ENCODE measurements around the gene DGKK. TPM values are rescaled to one million over a fixed set of nuclear protein-coding genes. Genes with fewer than 3 reads are reported as not detected.
"Not testable (repeated sequence)": the region's sequence is repeated elsewhere in the genome, so short reads cannot be mapped to it uniquely, and the experiment has no call there.

The DGKK gene
- total RNA-seq, 1 experiment from 2014 or later = 1.6 TPM

DNA sequence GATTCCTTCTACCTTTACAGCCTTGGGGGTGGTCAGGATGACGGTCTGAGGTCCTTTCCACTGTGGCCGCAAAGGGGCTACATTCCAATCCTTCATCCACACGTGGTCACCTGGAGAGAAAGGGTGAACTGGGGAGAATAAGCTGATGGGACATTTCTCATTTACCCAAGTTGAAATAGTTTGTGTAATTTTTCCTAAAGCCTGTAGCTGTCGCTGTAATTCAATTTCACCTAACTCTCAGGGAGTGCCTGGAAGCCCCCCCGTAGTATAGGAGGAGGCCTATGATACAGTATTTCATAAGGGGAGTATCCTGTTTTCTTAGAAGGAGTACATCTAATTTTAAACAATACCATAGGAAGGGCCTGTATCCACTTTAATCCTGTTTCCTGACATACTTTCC, 138.0 kb downstream of the DGKK start:
- not testable (repeated sequence) for DNase-seq
- no CpG with 5 or more reads among the region's 5 CpGs for WGBS (ENCODE audit: extremely low coverage, insufficient read length, low lambda C conversion rate)
- H3K9me3 Mint-ChIP-seq = peaks cover 59 to 72% of the 10 kb centered on the region in 2 experiments

More for the DNA sequence above, 138.0 kb downstream of the DGKK start:
- H3K79me2 ChIP-seq (ENCODE audit: insufficient read depth, low read length); H3K27ac ChIP-seq (ENCODE audit: insufficient read length, low read depth, low read length); H2BK15ac ChIP-seq (ENCODE audit: low read depth, low read length); H3K79me1 ChIP-seq (ENCODE audit: insufficient read depth, low read depth, low read length, poor library complexity, severe bottlenecking); H2BK5ac ChIP-seq (ENCODE audit: insufficient read length, low read length); H3K36me3 Mint-ChIP-seq (ENCODE audit: insufficient read depth in 1 of 3, low read depth in 3 of 3); H3K27me3 Mint-ChIP-seq (ENCODE audit: low read depth); H3T11ph ChIP-seq (ENCODE audit: low read length); H2AK5ac ChIP-seq (ENCODE audit: insufficient read length, low read length); H3K9ac ChIP-seq (ENCODE audit: extremely low read depth, insufficient read length, low read length); H2BK20ac ChIP-seq (ENCODE audit: low read depth, low read length, poor library complexity, severe bottlenecking); H2BK12ac ChIP-seq (ENCODE audit: insufficient read length, low read depth, low read length); H4K8ac ChIP-seq (replicated peaks; ENCODE audit: insufficient read length, low read depth, low read length); H3K4me2 ChIP-seq (ENCODE audit: insufficient read depth, insufficient read length, low read length); H3K4ac ChIP-seq (ENCODE audit: low read depth, low read length); H3K4me1 ChIP-seq (ENCODE audit: insufficient read depth, low read length); H4K91ac ChIP-seq (ENCODE audit: insufficient read length, low read depth, low read length); H4K5ac ChIP-seq (ENCODE audit: insufficient read length, low read depth, low read length); H4K20me1 ChIP-seq (ENCODE audit: control insufficient read depth, insufficient read depth, insufficient read length); H3K23me2 ChIP-seq (ENCODE audit: insufficient read length, low read depth, low read length, poor library complexity, severe bottlenecking); H3K4me3 Mint-ChIP-seq; H3K18ac ChIP-seq (ENCODE audit: insufficient read length, low read depth, low read length); H2AFZ ChIP-seq (ENCODE audit: low read length); H3K56ac ChIP-seq (ENCODE audit: insufficient read length, low read depth, low read length); H3K4me1 Mint-ChIP-seq; H3K14ac ChIP-seq (ENCODE audit: insufficient read depth, low read length); H3K27ac Mint-ChIP-seq; H3K9me3 ChIP-seq (ENCODE audit: control insufficient read depth, low read depth, low read length); H3K23ac ChIP-seq (ENCODE audit: insufficient read length, low read depth, low read length); H3K27me3 ChIP-seq (ENCODE audit: insufficient read depth, low read length); H2BK120ac ChIP-seq (ENCODE audit: low read depth, low read length, poor library complexity, severe bottlenecking): not testable (repeated sequence)
- TF ChIP-seq, protein P1, sequence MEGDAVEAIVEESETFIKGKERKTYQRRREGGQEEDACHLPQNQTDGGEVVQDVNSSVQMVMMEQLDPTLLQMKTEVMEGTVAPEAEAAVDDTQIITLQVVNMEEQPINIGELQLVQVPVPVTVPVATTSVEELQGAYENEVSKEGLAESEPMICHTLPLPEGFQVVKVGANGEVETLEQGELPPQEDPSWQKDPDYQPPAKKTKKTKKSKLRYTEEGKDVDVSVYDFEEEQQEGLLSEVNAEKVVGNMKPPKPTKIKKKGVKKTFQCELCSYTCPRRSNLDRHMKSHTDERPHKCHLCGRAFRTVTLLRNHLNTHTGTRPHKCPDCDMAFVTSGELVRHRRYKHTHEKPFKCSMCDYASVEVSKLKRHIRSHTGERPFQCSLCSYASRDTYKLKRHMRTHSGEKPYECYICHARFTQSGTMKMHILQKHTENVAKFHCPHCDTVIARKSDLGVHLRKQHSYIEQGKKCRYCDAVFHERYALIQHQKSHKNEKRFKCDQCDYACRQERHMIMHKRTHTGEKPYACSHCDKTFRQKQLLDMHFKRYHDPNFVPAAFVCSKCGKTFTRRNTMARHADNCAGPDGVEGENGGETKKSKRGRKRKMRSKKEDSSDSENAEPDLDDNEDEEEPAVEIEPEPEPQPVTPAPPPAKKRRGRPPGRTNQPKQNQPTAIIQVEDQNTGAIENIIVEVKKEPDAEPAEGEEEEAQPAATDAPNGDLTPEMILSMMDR (conservative IDR thresholded peaks at IDR 0.05) = peak; percentile 54
